PC-9 (cell line): ENCODE measurements around the gene RASGEF1C. TPM values are rescaled to one million over a fixed set of nuclear protein-coding genes. Genes with fewer than 3 reads are reported as not detected.

Source experiments
- Bru-seq: library from RNA; stranded (reverse); fragments of 400-500 nt; gene quantifications from one replicate; lab custom pipeline; 2021; lab: Mats Ljungman, UMichigan
- BruChase-seq, 2 experiments: library from RNA; stranded (reverse); fragments of 400-500 nt; gene quantifications; one replicate each; lab custom pipeline; 2021; lab: Mats Ljungman, UMichigan
- BruUV-seq: library from RNA; stranded (reverse); fragments of 400-500 nt; replicated peaks from 2 replicates; lab custom pipeline; 2021; lab: Mats Ljungman, UMichigan
- CTCF ChIA-PET: fragments of 300-600 bp; sonication (Branson Sonifier 250); formaldehyde crosslinking; loops from one replicate; lab custom pipeline; 2022; ENCODE audit warnings: antibody characterized with exemption; lab: Charles Lee
- POLR2A ChIA-PET: fragments of 300-600 bp; sonication (Branson Sonifier 250); formaldehyde crosslinking; loops from one replicate; lab custom pipeline; 2022; ENCODE audit warnings: antibody characterized with exemption; ENCODE audit not compliant: unreplicated experiment; lab: Charles Lee
- DNase-seq, 2 experiments: peaks; one replicate each; pipeline versions ENCODE4 v3.0.0 to v3.0.0-alpha.2; 2015 to 2022; ENCODE audit warnings: mixed read lengths in 1 of 2
- H2AFZ ChIP-seq: fragments of 200-600 bp; sonication (generic); 2 replicates; pipeline ENCODE4 v1.8.1; 2017; ENCODE audit warnings: antibody characterized with exemption
- H3F3A ChIP-seq: fragments of 200-600 bp; sonication (generic); 2 replicates; pipeline ENCODE4 v1.8.1; 2017; ENCODE audit warnings: antibody characterized with exemption, mild to moderate bottlenecking, low read depth; ENCODE audit not compliant: insufficient read depth
- H3K27ac ChIP-seq: fragments of 200-600 bp; sonication (generic); 2 replicates; pipeline ENCODE4 v1.6.1; 2016; ENCODE audit warnings: mixed run types
- H3K27me3 ChIP-seq: fragments of 200-600 bp; sonication (generic); 2 replicates; pipeline ENCODE4 v1.6.1; 2016; ENCODE audit warnings: low read depth, mixed run types; ENCODE audit not compliant: insufficient read depth
- H3K36me3 ChIP-seq: fragments of 200-600 bp; sonication (generic); 2 replicates; pipeline ENCODE4 v1.6.1; 2016; ENCODE audit warnings: low read depth, mixed run types
- H3K4me1 ChIP-seq: fragments of 200-600 bp; sonication (generic); replicated peaks from 2 replicates; pipeline ENCODE4 v1.6.1; 2016; ENCODE audit warnings: mixed run types; ENCODE audit not compliant: insufficient read depth
- H3K4me2 ChIP-seq: fragments of 200-600 bp; sonication (generic); 2 replicates; pipeline ENCODE4 v1.6.1; 2017; ENCODE audit warnings: mixed run types
- H3K4me3 ChIP-seq: fragments of 200-600 bp; sonication (generic); 2 replicates; pipeline ENCODE4 v1.6.1; 2016; ENCODE audit warnings: mixed run types
- H3K79me2 ChIP-seq: fragments of 200-600 bp; sonication (generic); 2 replicates; pipeline ENCODE4 v1.6.1; 2017; ENCODE audit warnings: low read depth, mixed run types
- H3K9me2 ChIP-seq: fragments of 200-600 bp; sonication (generic); 2 replicates; pipeline ENCODE4 v1.8.1; 2017; ENCODE audit warnings: mild to moderate bottlenecking; ENCODE audit not compliant: insufficient read depth
- H3K9me3 ChIP-seq: fragments of 200-600 bp; sonication (generic); 2 replicates; pipeline ENCODE4 v1.8.1; 2016; ENCODE audit warnings: low read depth; ENCODE audit not compliant: insufficient read depth
- H4K20me1 ChIP-seq: fragments of 200-600 bp; sonication (generic); 2 replicates; pipeline ENCODE4 v1.8.1; 2017; ENCODE audit not compliant: insufficient read depth
- EZH2 ChIP-seq: fragments of 200-600 bp; sonication (generic); IDR thresholded peaks from 2 replicates; pipeline ENCODE4 v1.8.0; 2017; ENCODE audit warnings: antibody characterized with exemption, low read depth
- intact Hi-C: fragments of 100-400 bp; cut with micrococcal nuclease; formaldehyde crosslinking; loops from one replicate; pipeline ENCODE4 v1.10.0; 2022; ENCODE audit not compliant: unreplicated experiment
- long read RNA-seq: library from polyadenylated mRNA; stranded (forward); transcript quantifications from one replicate; pipeline ENCODE4 v2.0.0, GENCODE V29; 2022
- total RNA-seq: library from RNA; stranded (reverse); gene quantifications from 2 replicates; pipeline ENCODE4 v1.2.3, GENCODE V29; 2021
- TF ChIP-seq, protein P1 (sequence below): fragments of 200-600 bp; sonication (generic); conservative IDR thresholded peaks from 2 replicates; pipeline ENCODE4 v1.6.1; 2017; ENCODE audit warnings: mixed run types, antibody characterized with exemption, mild to moderate bottlenecking, moderate library complexity

Gene RASGEF1C
- total RNA-seq, result not detected in 2 replicates
- percentile 13 among the genes with signal in this experiment for Bru-seq, nascent RNA
- BruChase-seq, experiment 1, labeled RNA remaining after a 2-hour chase, result percentile 17 among the genes with signal in this experiment
- percentile 11 among the genes with signal in this experiment for BruChase-seq, experiment 2, labeled RNA remaining after a 6-hour chase
- long read RNA-seq, result 0 reads

DNA sequence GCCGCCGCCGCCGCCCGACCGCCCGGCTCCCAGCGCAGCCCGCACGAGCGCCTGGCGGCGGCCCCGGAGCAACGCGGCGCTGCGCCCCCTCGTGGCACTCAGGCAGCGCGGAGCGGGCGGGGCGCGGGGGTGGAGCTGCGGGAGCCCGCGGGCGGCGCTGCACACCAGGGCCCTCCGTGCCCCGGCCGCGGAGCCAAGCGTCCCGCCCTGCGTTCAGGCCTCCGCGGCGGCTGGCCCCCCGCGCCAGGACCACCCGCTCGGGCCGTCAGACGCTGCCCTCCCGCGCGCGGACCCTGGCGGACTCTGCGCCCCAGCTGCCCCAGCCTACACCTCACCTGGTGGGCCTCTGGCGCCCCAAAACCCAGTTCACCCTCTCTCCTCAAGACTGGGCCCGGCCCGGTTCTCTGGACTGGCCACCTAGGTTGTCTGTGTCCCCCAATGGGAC is at the start of gene RASGEF1C:
Gene RASGEF1C (minus strand): TSS at position 75 of the 445 bp plus-strand sequence. CDS start 71,159 bp downstream, outside the sequence.
- no TSS peak for BruUV-seq
- no peak for TF ChIP-seq EZH2
- TF ChIP-seq, protein P1, sequence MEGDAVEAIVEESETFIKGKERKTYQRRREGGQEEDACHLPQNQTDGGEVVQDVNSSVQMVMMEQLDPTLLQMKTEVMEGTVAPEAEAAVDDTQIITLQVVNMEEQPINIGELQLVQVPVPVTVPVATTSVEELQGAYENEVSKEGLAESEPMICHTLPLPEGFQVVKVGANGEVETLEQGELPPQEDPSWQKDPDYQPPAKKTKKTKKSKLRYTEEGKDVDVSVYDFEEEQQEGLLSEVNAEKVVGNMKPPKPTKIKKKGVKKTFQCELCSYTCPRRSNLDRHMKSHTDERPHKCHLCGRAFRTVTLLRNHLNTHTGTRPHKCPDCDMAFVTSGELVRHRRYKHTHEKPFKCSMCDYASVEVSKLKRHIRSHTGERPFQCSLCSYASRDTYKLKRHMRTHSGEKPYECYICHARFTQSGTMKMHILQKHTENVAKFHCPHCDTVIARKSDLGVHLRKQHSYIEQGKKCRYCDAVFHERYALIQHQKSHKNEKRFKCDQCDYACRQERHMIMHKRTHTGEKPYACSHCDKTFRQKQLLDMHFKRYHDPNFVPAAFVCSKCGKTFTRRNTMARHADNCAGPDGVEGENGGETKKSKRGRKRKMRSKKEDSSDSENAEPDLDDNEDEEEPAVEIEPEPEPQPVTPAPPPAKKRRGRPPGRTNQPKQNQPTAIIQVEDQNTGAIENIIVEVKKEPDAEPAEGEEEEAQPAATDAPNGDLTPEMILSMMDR, result peak; percentile 36; the same call in 1 of the 2 replicates

DNA sequence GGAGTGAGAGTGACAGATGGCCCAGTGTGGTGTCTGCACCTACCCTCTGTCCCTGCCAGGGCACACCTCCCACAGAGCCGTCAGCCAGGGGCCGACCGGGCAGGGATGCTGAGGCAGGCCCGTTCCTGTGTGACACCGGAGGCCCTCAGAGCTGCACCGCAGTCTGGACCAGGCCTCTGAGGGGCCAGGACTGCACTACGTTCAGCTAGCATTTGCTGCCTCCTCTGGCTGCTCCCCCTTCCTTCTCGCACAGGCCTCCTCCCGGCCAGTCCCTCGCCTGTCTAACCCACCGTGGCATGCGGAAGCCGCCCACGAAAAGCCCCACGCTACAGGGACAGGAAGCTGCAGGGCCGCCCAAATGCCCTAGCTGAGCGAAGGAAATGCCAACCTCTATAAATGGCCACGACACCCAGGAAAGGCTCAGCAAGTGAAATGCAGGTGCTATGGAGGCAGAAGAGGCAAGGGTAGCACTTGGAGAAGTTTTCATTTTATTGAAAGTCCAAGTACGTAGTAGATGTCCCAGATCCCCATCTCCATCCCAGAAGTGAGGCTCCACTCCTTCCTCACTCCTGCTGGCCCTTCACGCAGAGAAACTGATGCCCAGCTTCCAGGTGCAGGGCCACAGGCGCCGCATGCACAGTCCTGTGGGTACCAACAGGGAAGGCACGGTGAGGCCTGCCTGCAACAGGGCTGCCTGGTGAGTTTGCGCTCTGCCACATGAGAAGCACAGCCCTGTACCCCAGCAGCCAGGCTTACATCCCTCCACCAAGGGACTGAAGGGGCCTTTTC is 44.2 kb upstream of the RASGEF1C start:
- no peak for DNase-seq
- Histone ChIP-seq H4K20me1 (no peaks in the 10 kb centered on the region), H3K27me3 (no peaks in the 10 kb centered on the region), H3K9me3 (peaks cover 59% of the 10 kb centered on the region), H3K79me2 (no peaks in the 10 kb centered on the region), H3K27ac (no peak overlapping the region), H3K36me3 (peaks cover 17% of the 10 kb centered on the region), H3K4me1 (no peaks in the 10 kb centered on the region), H3K4me2 (no peak overlapping the region), H3F3A (no peaks in the 10 kb centered on the region), H3K4me3 (no peak overlapping the region), H3K9me2 (no peaks in the 10 kb centered on the region), H2AFZ (no peak overlapping the region)
- no peak for TF ChIP-seq EZH2
- TF ChIP-seq, protein P1, result no peak
- CTCF ChIA-PET, result no interaction called here
- no TSS peak for BruUV-seq
- POLR2A ChIA-PET, result no interaction called here
- intact Hi-C loops, result no loop called here

More for the DNA sequence above, at the start of gene RASGEF1C:
- Histone ChIP-seq H3K9me2 (no peaks in the 10 kb centered on the region), H3K4me2 (peak within 1 kb of the TSS; percentile 73), H3K27ac (no peak within 1 kb of the TSS), H3K4me1 (no peaks in the 10 kb centered on the region), H4K20me1 (no peaks in the 10 kb centered on the region), H3K79me2 (no peaks in the 10 kb centered on the region), H2AFZ (no peak within 1 kb of the TSS), H3K36me3 (no peaks in the 10 kb centered on the region), H3K27me3 (no peaks in the 10 kb centered on the region; the same call in 1 of the 2 replicates), H3K4me3 (peak within 1 kb of the TSS; percentile 39; the same call in 1 of the 2 replicates), H3K9me3 (no peaks in the 10 kb centered on the region), H3F3A (no peaks in the 10 kb centered on the region; the same call in 1 of the 2 replicates)
- intact Hi-C loops, result loop anchor here (5.0 to 10.0 kb wide), 2 partner anchors 92 to 396 kb away; no protein-coding TSS in a partner anchor
- POLR2A ChIA-PET, result no interaction called here
- CTCF ChIA-PET, result interaction anchor here (0.6 to 0.9 kb wide), 3 partner anchors 105 to 289 kb away, joined by 3 to 5 read pairs (median 3); no protein-coding TSS in a partner anchor
- DNase-seq, result peak in 1 of 2 experiments; percentile 72

DNA sequence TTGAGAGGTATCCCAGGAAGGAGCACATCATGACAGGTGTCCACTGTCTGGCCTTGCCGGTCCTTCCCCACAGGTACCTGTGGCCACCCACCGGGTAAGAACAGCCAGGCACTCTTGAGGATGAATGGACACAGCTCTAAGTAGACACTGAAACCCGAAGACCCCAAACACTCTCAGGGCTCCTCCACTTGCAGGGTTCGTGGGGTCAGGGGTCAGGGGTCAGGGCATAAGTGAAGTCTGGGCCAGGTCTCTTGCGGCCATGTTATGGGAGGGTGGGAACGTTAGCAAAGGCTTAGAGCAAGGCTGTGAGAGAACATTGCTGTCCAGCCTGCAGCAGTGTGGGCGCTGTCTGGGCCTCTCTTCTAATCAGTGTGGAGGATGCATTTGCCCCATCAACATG is 42.9 kb upstream of the RASGEF1C start:
- peaks cover 45% of the 10 kb centered on the region for H3K9me3 ChIP-seq
- H3K27ac ChIP-seq, result no peak overlapping the region
- peaks cover 17% of the 10 kb centered on the region for H3K36me3 ChIP-seq
- TF ChIP-seq, protein P1, result no peak
- TF ChIP-seq EZH2, result no peak
- H2AFZ ChIP-seq, result no peak overlapping the region
- no peak overlapping the region for H3K4me3 ChIP-seq
- H3K4me1 ChIP-seq, result no peaks in the 10 kb centered on the region
- no peaks in the 10 kb centered on the region for H3K9me2 ChIP-seq
- H3F3A ChIP-seq, result no peaks in the 10 kb centered on the region
- intact Hi-C loops, result no loop called here
- POLR2A ChIA-PET, result no interaction called here
- H3K79me2 ChIP-seq, result no peaks in the 10 kb centered on the region
- BruUV-seq, result no TSS peak
- CTCF ChIA-PET, result no interaction called here
- no peaks in the 10 kb centered on the region for H4K20me1 ChIP-seq
- no peak for DNase-seq
- no peak overlapping the region for H3K4me2 ChIP-seq
- H3K27me3 ChIP-seq, result no peaks in the 10 kb centered on the region
